HFF-Myc (cell line): ENCODE results near the gene DGCR2.

Experiments
- DNase-seq: peaks from one replicate; pipeline ENCODE4 v3.0.0-alpha.2; 2011; ENCODE audit warnings: low read depth; ENCODE audit errors: extremely low read depth
- H3K4me3 ChIP-seq: replicated peaks from 2 replicates; pipeline ENCODE4 v1.5.1; 2011; ENCODE audit warnings: low read depth, mild to moderate bottlenecking, control low read depth, low read length
- TF ChIP-seq, protein P1 (sequence below): IDR thresholded peaks from 2 replicates; pipeline ENCODE4 v1.5.1; 2012; ENCODE audit warnings: mild to moderate bottlenecking, low read depth, low read length, control low read depth; ENCODE audit errors: missing control alignments

DGCR2 gene

DNA sequence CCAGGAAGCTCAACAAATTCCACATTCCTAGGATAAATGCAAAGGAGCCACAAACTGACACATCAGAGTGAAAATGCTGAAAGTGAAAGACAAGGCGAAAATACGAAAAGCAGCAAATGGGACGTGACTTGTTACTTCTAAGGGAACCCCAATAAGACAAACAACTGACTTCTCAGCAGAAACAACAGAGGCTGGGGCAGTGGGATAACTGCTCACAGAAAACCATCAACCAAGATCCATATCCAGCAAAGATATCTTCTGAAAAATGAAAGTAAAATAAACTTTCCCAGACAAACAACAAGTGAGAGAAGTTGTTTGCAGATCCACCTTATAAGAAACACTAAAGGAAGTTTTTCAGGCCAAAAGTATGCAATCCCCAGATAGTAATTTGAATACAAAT, 72.1 kb downstream of the DGCR2 start:
- no peak overlapping the region for H3K4me3 ChIP-seq
- TF ChIP-seq, protein P1, sequence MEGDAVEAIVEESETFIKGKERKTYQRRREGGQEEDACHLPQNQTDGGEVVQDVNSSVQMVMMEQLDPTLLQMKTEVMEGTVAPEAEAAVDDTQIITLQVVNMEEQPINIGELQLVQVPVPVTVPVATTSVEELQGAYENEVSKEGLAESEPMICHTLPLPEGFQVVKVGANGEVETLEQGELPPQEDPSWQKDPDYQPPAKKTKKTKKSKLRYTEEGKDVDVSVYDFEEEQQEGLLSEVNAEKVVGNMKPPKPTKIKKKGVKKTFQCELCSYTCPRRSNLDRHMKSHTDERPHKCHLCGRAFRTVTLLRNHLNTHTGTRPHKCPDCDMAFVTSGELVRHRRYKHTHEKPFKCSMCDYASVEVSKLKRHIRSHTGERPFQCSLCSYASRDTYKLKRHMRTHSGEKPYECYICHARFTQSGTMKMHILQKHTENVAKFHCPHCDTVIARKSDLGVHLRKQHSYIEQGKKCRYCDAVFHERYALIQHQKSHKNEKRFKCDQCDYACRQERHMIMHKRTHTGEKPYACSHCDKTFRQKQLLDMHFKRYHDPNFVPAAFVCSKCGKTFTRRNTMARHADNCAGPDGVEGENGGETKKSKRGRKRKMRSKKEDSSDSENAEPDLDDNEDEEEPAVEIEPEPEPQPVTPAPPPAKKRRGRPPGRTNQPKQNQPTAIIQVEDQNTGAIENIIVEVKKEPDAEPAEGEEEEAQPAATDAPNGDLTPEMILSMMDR: no peak
- no peak for DNase-seq

- TF ChIP-seq, protein P1: no peak
- no peak for DNase-seq
- H3K4me3 ChIP-seq: no peak overlapping the region
Measured at GRCh38 chr22:19048531-19048930, 73.7 kb downstream of the DGCR2 start.

- no peak overlapping the region for H3K4me3 ChIP-seq
- no peak for DNase-seq
- TF ChIP-seq, protein P1: no peak
Measured at GRCh38 chr22:19047993-19048392, 74.2 kb downstream of the DGCR2 start.

- H3K4me3 ChIP-seq: no peak overlapping the region
- TF ChIP-seq, protein P1: no peak
- no peak for DNase-seq
Measured at GRCh38 chr22:19046719-19047609, 75.2 kb downstream of the DGCR2 start.

GRCh38 chr22:19046287-19046686, 75.9 kb downstream of the DGCR2 start:
- DNase-seq: no peak
- H3K4me3 ChIP-seq: no peak overlapping the region
- TF ChIP-seq, protein P1: no peak

- TF ChIP-seq, protein P1: no peak
- DNase-seq: no peak
- no peak overlapping the region for H3K4me3 ChIP-seq
Measured at GRCh38 chr22:19045094-19045493, 77.1 kb downstream of the DGCR2 start.

- no peak for DNase-seq
- TF ChIP-seq, protein P1: no peak
- H3K4me3 ChIP-seq: no peak overlapping the region
Measured at GRCh38 chr22:19044381-19044780, 77.8 kb downstream of the DGCR2 start.
